ENCODE measurements around the gene KCNIP1. TPM values are rescaled to one million over a fixed set of nuclear protein-coding genes. Genes with fewer than 3 reads are reported as not detected.

The KCNIP1 gene
- total and polyA plus RNA-seq, 7 donors, result 0.03 TPM; not detected in 6

GRCh38 chr5:170589643-170590042, 85.8 kb downstream of the KCNIP1 start:
- ATAC-seq (no peak), DNase-seq (no peak)
- WGBS, 3 donors, result 91 to 97% (median 94%) methylated on average over 6 of the region's 6 CpGs
- Histone ChIP-seq H3K27me3 (ENCODE audit: insufficient read depth in 3 of 3, low read length in 2 of 3) (no peaks in the 10 kb centered on the region), H3K4me3 (no peak overlapping the region), H3K36me3 (ENCODE audit: insufficient read depth in 1 of 2, low read depth in 1 of 2) (no peaks in the 10 kb centered on the region), H3K4me1 (no peaks in the 10 kb centered on the region), H3K9me3 (no peaks in the 10 kb centered on the region), H3K27ac (no peak overlapping the region)
- intact Hi-C loops (cut with DNase I), result no loop called here
- TF ChIP-seq CTCF (IDR thresholded peaks at IDR 0.05), result no peak

GRCh38 chr5:170590566-170590965, 86.7 kb downstream of the KCNIP1 start:
- Histone ChIP-seq H3K27me3 (ENCODE audit: insufficient read depth in 3 of 3, low read length in 2 of 3) (peaks cover 0 to 1% (median 0%) of the 10 kb centered on the region in 3 donors), H3K36me3 (ENCODE audit: insufficient read depth in 1 of 2, low read depth in 1 of 2) (no peaks in the 10 kb centered on the region), H3K27ac (no peak overlapping the region), H3K4me1 (no peaks in the 10 kb centered on the region), H3K9me3 (no peaks in the 10 kb centered on the region), H3K4me3 (no peak overlapping the region)
- no peak for TF ChIP-seq CTCF (IDR thresholded peaks at IDR 0.05)
- no peak for DNase-seq
- no peak for ATAC-seq
- intact Hi-C loops (cut with DNase I), result no loop called here
- WGBS, 3 donors, result 59 to 79% (median 70%) methylated on average over 3 of the region's 3 CpGs

GRCh38 chr5:170591054-170591453, 87.2 kb downstream of the KCNIP1 start:
- WGBS, 3 donors, result 68 to 69% (median 68%) methylated on average over 5 of the region's 5 CpGs
- Histone ChIP-seq H3K4me3 (no peak overlapping the region), H3K27ac (no peak overlapping the region), H3K9me3 (no peaks in the 10 kb centered on the region), H3K4me1 (no peaks in the 10 kb centered on the region), H3K36me3 (ENCODE audit: insufficient read depth in 1 of 2, low read depth in 1 of 2) (no peaks in the 10 kb centered on the region), H3K27me3 (ENCODE audit: insufficient read depth in 3 of 3, low read length in 2 of 3) (peaks cover 0 to 1% (median 0%) of the 10 kb centered on the region in 3 donors)
- DNase-seq, result no peak
- no peak for TF ChIP-seq CTCF (IDR thresholded peaks at IDR 0.05)
- intact Hi-C loops (cut with DNase I), result no loop called here
- ATAC-seq, result no peak

- no peaks in the 10 kb centered on the region for H3K36me3 ChIP-seq (ENCODE audit: insufficient read depth in 1 of 2, low read depth in 1 of 2)
- DNase-seq (no peak), ATAC-seq (no peak)
- H3K4me1 ChIP-seq, result no peaks in the 10 kb centered on the region
- no peak overlapping the region for H3K27ac ChIP-seq
- H3K9me3 ChIP-seq, result no peaks in the 10 kb centered on the region
- peaks cover 0 to 10% (median 1%) of the 10 kb centered on the region in 3 donors for H3K27me3 ChIP-seq (ENCODE audit: insufficient read depth in 3 of 3, low read length in 2 of 3)
- 41 to 58% (median 48%) methylated on average over 4 of the region's 4 CpGs for WGBS, 3 donors
- TF ChIP-seq CTCF (IDR thresholded peaks at IDR 0.05), result no peak
- intact Hi-C loops (cut with DNase I), result no loop called here
- no peak overlapping the region for H3K4me3 ChIP-seq
Measured at GRCh38 chr5:170596482-170597044, 92.7 kb downstream of the KCNIP1 start.

All from psoas muscle (tissue), 8 donors.